Transverse colon (tissue), 4 donors: ENCODE results near the gene IL36RN. TPM values are rescaled to one million over a fixed set of nuclear protein-coding genes. Genes with fewer than 3 reads are reported as not detected.

Source experiments
- DNase-seq: peaks from one replicate; pipeline ENCODE4 v3.0.0-alpha.2; 2019
- H3K27ac ChIP-seq, 4 donors: fragments of 200-600 bp; sonication (generic); 2 replicates each; pipeline ENCODE4 v1.5.1; 2016 to 2018; ENCODE audit warnings: inconsistent platforms in 4 of 4
- H3K27me3 ChIP-seq: fragments of 200-600 bp; sonication (generic); 2 replicates; pipeline ENCODE4 v1.5.1; 2017; ENCODE audit warnings: inconsistent platforms
- H3K36me3 ChIP-seq, 4 donors: fragments of 200-600 bp; sonication (generic); 2 replicates each; pipeline ENCODE4 v1.5.1; 2017 to 2019; ENCODE audit warnings: inconsistent platforms in 4 of 4
- H3K4me1 ChIP-seq, 4 donors: fragments of 200-600 bp; sonication (generic); 2 replicates each; pipeline ENCODE4 v1.5.1; 2017 to 2020; ENCODE audit warnings: inconsistent platforms in 4 of 4
- H3K4me3 ChIP-seq, 4 donors: fragments of 200-600 bp; sonication (generic); 1 replicate in 1 of 4; 2 replicates in 3 of 4; pipeline versions ENCODE4 v1.5.1 to v1.6.1; 2017 to 2019; ENCODE audit warnings: inconsistent platforms in 4 of 4
- H3K9me3 ChIP-seq, 2 donors: fragments of 200-600 bp; sonication (generic); 2 replicates each; pipeline ENCODE4 v1.5.1; 2017 to 2019; ENCODE audit warnings: inconsistent platforms in 2 of 2
- CTCF ChIP-seq, 5 experiments: fragments of 200-600 bp in 3 of 5; fragments of 450-650 bp in 2 of 5; sonication (generic) in 3 of 5; IDR thresholded peaks; 1 replicate in 2 of 5; 2 replicates in 3 of 5; pipeline ENCODE4 v1.5.1; 2016 to 2017; ENCODE audit warnings: antibody characterized with exemption in 5 of 5, inconsistent platforms in 3 of 5, mild to moderate bottlenecking in 2 of 5, moderate library complexity in 1 of 5
- EP300 ChIP-seq: sonication (generic); formaldehyde crosslinking; IDR thresholded peaks from one replicate; pipeline ENCODE4 v1.6.1; 2017; ENCODE audit warnings: antibody characterized with exemption, low read depth
- POLR2A ChIP-seq: fragments of 450-650 bp; IDR thresholded peaks from one replicate; pipeline ENCODE4 v1.6.1; 2016; ENCODE audit warnings: antibody characterized with exemption, mild to moderate bottlenecking, moderate library complexity
- POLR2AphosphoS5 ChIP-seq, 3 donors: sonication (generic); formaldehyde crosslinking; IDR thresholded peaks; one replicate each; pipeline ENCODE4 v1.6.1; 2016; ENCODE audit warnings: antibody characterized with exemption in 3 of 3
- WGBS, 2 donors: methylation state at CpG; one replicate each; pipeline ENCODE4 v1.1.5; 2018; ENCODE audit warnings: low coverage in 1 of 2; 5-methylcytosine and 5-hydroxymethylcytosine counted together
- in situ Hi-C, 4 donors: fragments of 200-750 bp; cut with MboI; loops; one replicate each; pipeline versions ENCODE4 v1.15.0 to v1.15.1; 2017; ENCODE audit warnings: low sequenced_read_pairs in 3 of 4, low pct_ligation_motif_present in 1 of 4, low pct_unique_long_range_greater_than_20kb in 1 of 4
- intact Hi-C: fragments of 100-400 bp; cut with DNase I; formaldehyde crosslinking; loops from one replicate; pipeline ENCODE4 v1.15.1; 2023; ENCODE audit warnings: low total_unique reads
- total RNA-seq, 4 donors: library from RNA; depleted of rRNA; stranded (reverse); fragments of >200 nt; gene quantifications; one replicate each; pipeline ENCODE4 v1.1.0, GENCODE V29; 2016

Gene IL36RN
- total RNA-seq, 4 donors from 2014 or later: not detected

GRCh38 chr2:113052396-113052917, 6.5 kb upstream of the IL36RN start, which contains the start of gene IL36B:
Gene IL36B, minus strand, starts transcription at chr2:113052867.
- 61 to 68% methylated on average over 4 to 6 of the region's 6 CpGs for WGBS, 2 donors
- intact Hi-C loops: no loop called here
- Histone ChIP-seq H3K27ac (no peak within 1 kb of the TSS), H3K27me3 (no peaks in the 10 kb centered on the region), H3K9me3 (peaks cover 0 to 4% of the 10 kb centered on the region in 2 donors), H3K4me3 (no peak within 1 kb of the TSS), H3K4me1 (no peaks in the 10 kb centered on the region), H3K36me3 (no peaks in the 10 kb centered on the region)
- in situ Hi-C loops: no loop called here
- no peak for TF ChIP-seq POLR2A
- TF ChIP-seq EP300: no peak
- TF ChIP-seq POLR2AphosphoS5 (IDR thresholded peaks at IDR 0.05): no peak
- no peak for DNase-seq

GRCh38 chr2:113053666-113054065, 5.3 kb upstream of the IL36RN start:
- WGBS, 2 donors: 77 to 81% methylated on average over 3 of the region's 3 CpGs
- H3K4me1 ChIP-seq: no peaks in the 10 kb centered on the region
- no peaks in the 10 kb centered on the region for H3K36me3 ChIP-seq
- no peak overlapping the region for H3K27ac ChIP-seq
- intact Hi-C loops (no loop called here), in situ Hi-C loops (no loop called here)
- DNase-seq: no peak
- no peak overlapping the region for H3K4me3 ChIP-seq
- no peak for TF ChIP-seq POLR2A
- TF ChIP-seq EP300: no peak
- TF ChIP-seq CTCF (IDR thresholded peaks at IDR 0.05): no peak
- TF ChIP-seq POLR2AphosphoS5 (IDR thresholded peaks at IDR 0.05): no peak
- no peaks in the 10 kb centered on the region for H3K27me3 ChIP-seq
- peaks cover 0 to 4% of the 10 kb centered on the region in 2 donors for H3K9me3 ChIP-seq

GRCh38 chr2:113054066-113054465, 4.9 kb upstream of the IL36RN start:
- intact Hi-C loops (no loop called here), in situ Hi-C loops (no loop called here)
- H3K27me3 ChIP-seq: no peaks in the 10 kb centered on the region
- TF ChIP-seq POLR2AphosphoS5 (IDR thresholded peaks at IDR 0.05) (no peak), CTCF (IDR thresholded peaks at IDR 0.05) (no peak), POLR2A (no peak), EP300 (no peak)
- peaks cover 0 to 4% of the 10 kb centered on the region in 2 donors for H3K9me3 ChIP-seq
- H3K4me3 ChIP-seq: no peak overlapping the region
- no peaks in the 10 kb centered on the region for H3K36me3 ChIP-seq
- H3K4me1 ChIP-seq: no peaks in the 10 kb centered on the region
- no peak for DNase-seq
- no peak overlapping the region for H3K27ac ChIP-seq

- Histone ChIP-seq H3K4me1 (no peaks in the 10 kb centered on the region), H3K27me3 (no peaks in the 10 kb centered on the region), H3K9me3 (peaks cover 0 to 4% of the 10 kb centered on the region in 2 donors), H3K36me3 (no peaks in the 10 kb centered on the region), H3K27ac (no peak overlapping the region), H3K4me3 (no peak overlapping the region)
- intact Hi-C loops: no loop called here
- WGBS, 2 donors: 29 to 46% methylated on average over 1 of the region's 1 CpG
- no peak for TF ChIP-seq CTCF (IDR thresholded peaks at IDR 0.05)
- no peak for TF ChIP-seq POLR2A
- TF ChIP-seq EP300: no peak
- no peak for TF ChIP-seq POLR2AphosphoS5 (IDR thresholded peaks at IDR 0.05)
- in situ Hi-C loops: no loop called here
- no peak for DNase-seq
These were observed 2.5 kb upstream of the IL36RN start for GRCh38 chr2:113056521-113056920.

GRCh38 chr2:113057117-113057516, 1.9 kb upstream of the IL36RN start:
- no peaks in the 10 kb centered on the region for H3K4me1 ChIP-seq
- DNase-seq: no peak
- 14 to 23% methylated on average over 1 of the region's 1 CpG for WGBS, 2 donors
- in situ Hi-C loops (no loop called here), intact Hi-C loops (no loop called here)
- H3K36me3 ChIP-seq: no peaks in the 10 kb centered on the region
- H3K9me3 ChIP-seq: peaks cover 0 to 4% of the 10 kb centered on the region in 2 donors
- H3K27me3 ChIP-seq: no peaks in the 10 kb centered on the region
- no peak overlapping the region for H3K27ac ChIP-seq
- TF ChIP-seq CTCF (IDR thresholded peaks at IDR 0.05): no peak
- no peak for TF ChIP-seq EP300
- no peak for TF ChIP-seq POLR2AphosphoS5 (IDR thresholded peaks at IDR 0.05)
- no peak for TF ChIP-seq POLR2A
- no peak overlapping the region for H3K4me3 ChIP-seq
